HEK293 (cell line): ENCODE results near the gene RUVBL1.
A peak's percentile ranks its signal among the peaks of the same experiment; 100 is the strongest.

Source experiments
- CTCF ChIA-PET: fragments of 350-600 bp; formaldehyde crosslinking; extraction: SDS; loops from one replicate; lab custom pipeline; 2021; ENCODE audit warnings: antibody characterized with exemption; lab: Yijun Ruan, JAX
- POLR2A ChIA-PET: fragments of 300-600 bp; formaldehyde crosslinking; extraction: SDS; loops from one replicate; lab custom pipeline; 2020; ENCODE audit warnings: antibody characterized with exemption, inconsistent platforms; lab: Yijun Ruan, JAX
- H3K27ac ChIP-seq: fragments of 200-500 bp; sonication (Bioruptor generic); 2 replicates; pipeline ENCODE4 v1.5.1; 2014; ENCODE audit warnings: low read depth, low read length, control low read depth, inconsistent platforms; ENCODE audit errors: extremely low read depth
- H3K36me3 ChIP-seq, 2 experiments: fragments of 200-500 bp in 1 of 2; sonication (Bioruptor generic) in 1 of 2; 1 replicate in 1 of 2; 2 replicates in 1 of 2; pipeline ENCODE4 v1.5.1; 2014 to 2017; ENCODE audit warnings: inconsistent platforms in 2 of 2, low read length in 2 of 2; ENCODE audit not compliant: control insufficient read depth in 2 of 2, insufficient read depth in 1 of 2
- H3K4me1 ChIP-seq: fragments of 200-500 bp; sonication (Bioruptor generic); 2 replicates; pipeline ENCODE4 v1.5.1; 2014; ENCODE audit warnings: mild to moderate bottlenecking, low read length, inconsistent platforms; ENCODE audit not compliant: control insufficient read depth, insufficient read depth
- H3K4me3 ChIP-seq: 2 replicates; pipeline ENCODE4 v1.5.1; 2011; ENCODE audit warnings: low read depth, mild to moderate bottlenecking, control low read depth, low read length, moderate library complexity
- H3K9me3 ChIP-seq: fragments of 200-500 bp; sonication (Bioruptor generic); 2 replicates; pipeline ENCODE4 v1.5.1; 2014; ENCODE audit warnings: low read depth, low read length, inconsistent platforms; ENCODE audit not compliant: control insufficient read depth, insufficient read depth
- FEZF1 ChIP-seq: fragments of 450-650 bp; formaldehyde crosslinking; IDR thresholded peaks from 2 replicates; pipeline ENCODE4 v1.5.1; 2016; ENCODE audit warnings: missing biosample characterization, missing genetic modification characterization
- KLF8 ChIP-seq: fragments of 450-650 bp; formaldehyde crosslinking; IDR thresholded peaks from 2 replicates; pipeline ENCODE4 v1.5.1; 2016; ENCODE audit warnings: missing biosample characterization, missing genetic modification characterization
- OSR2 ChIP-seq: fragments of 450-650 bp; formaldehyde crosslinking; IDR thresholded peaks from 2 replicates; pipeline ENCODE4 v1.5.1; 2016; ENCODE audit warnings: missing biosample characterization, missing genetic modification characterization
- SP3 ChIP-seq: fragments of 450-650 bp; formaldehyde crosslinking; IDR thresholded peaks from 2 replicates; pipeline ENCODE4 v1.5.1; 2016; ENCODE audit warnings: missing biosample characterization, missing genetic modification characterization
- ZBTB17 ChIP-seq: fragments of 450-650 bp; formaldehyde crosslinking; IDR thresholded peaks from 2 replicates; pipeline ENCODE4 v1.5.1; 2016; ENCODE audit warnings: missing biosample characterization, missing genetic modification characterization
- ZBTB20 ChIP-seq: fragments of 450-650 bp; formaldehyde crosslinking; IDR thresholded peaks from 2 replicates; pipeline ENCODE4 v1.5.1; 2016; ENCODE audit warnings: missing biosample characterization, missing genetic modification characterization
- ZFP41 ChIP-seq: fragments of 450-650 bp; formaldehyde crosslinking; IDR thresholded peaks from 2 replicates; pipeline ENCODE4 v1.5.1; 2016; ENCODE audit warnings: missing biosample characterization, missing genetic modification characterization, borderline replicate concordance
- ZIC2 ChIP-seq: fragments of 450-650 bp; formaldehyde crosslinking; IDR thresholded peaks from 2 replicates; pipeline ENCODE4 v1.5.1; 2016; ENCODE audit warnings: missing biosample characterization, missing genetic modification characterization
- ZNF16 ChIP-seq: fragments of 450-650 bp; formaldehyde crosslinking; IDR thresholded peaks from 2 replicates; pipeline ENCODE4 v1.5.1; 2016; ENCODE audit warnings: low read depth, missing biosample characterization, missing genetic modification characterization
- ZNF404 ChIP-seq: fragments of 450-650 bp; formaldehyde crosslinking; IDR thresholded peaks from 2 replicates; pipeline ENCODE4 v1.5.1; 2017; ENCODE audit warnings: missing biosample characterization, missing genetic modification characterization
- ZNF473 ChIP-seq: fragments of 450-650 bp; formaldehyde crosslinking; IDR thresholded peaks from 2 replicates; pipeline ENCODE4 v1.5.1; 2017; ENCODE audit warnings: missing biosample characterization, missing genetic modification characterization
- ZNF514 ChIP-seq: fragments of 450-650 bp; formaldehyde crosslinking; IDR thresholded peaks from 2 replicates; pipeline ENCODE4 v1.5.1; 2016; ENCODE audit warnings: missing biosample characterization, missing genetic modification characterization
- ZNF544 ChIP-seq: fragments of 450-650 bp; formaldehyde crosslinking; IDR thresholded peaks from 2 replicates; pipeline ENCODE4 v1.5.0; 2017; ENCODE audit warnings: missing biosample characterization, missing genetic modification characterization
- ZNF596 ChIP-seq: fragments of 450-650 bp; IDR thresholded peaks from 2 replicates; pipeline ENCODE4 v1.5.0; 2018; ENCODE audit warnings: missing biosample characterization, mild to moderate bottlenecking, missing genetic modification characterization, moderate library complexity
- ZNF785 ChIP-seq: fragments of 450-650 bp; formaldehyde crosslinking; IDR thresholded peaks from 2 replicates; pipeline ENCODE4 v1.5.1; 2016; ENCODE audit warnings: missing biosample characterization, missing genetic modification characterization
- TF ChIP-seq, protein P1 (sequence below): fragments of 450-650 bp; formaldehyde crosslinking; IDR thresholded peaks from 2 replicates; pipeline ENCODE4 v1.5.1; 2016; ENCODE audit warnings: missing biosample characterization, missing genetic modification characterization
- TF ChIP-seq, protein P2 (sequence below): fragments of 450-650 bp; formaldehyde crosslinking; IDR thresholded peaks from 2 replicates; pipeline ENCODE4 v1.5.1; 2017; ENCODE audit warnings: missing biosample characterization, mild to moderate bottlenecking, missing genetic modification characterization, moderate library complexity
- TF ChIP-seq, protein P3 (sequence below): fragments of 450-650 bp; formaldehyde crosslinking; IDR thresholded peaks from 2 replicates; pipeline ENCODE4 v1.5.1; 2016; ENCODE audit warnings: missing biosample characterization, missing genetic modification characterization

Gene RUVBL1

DNA sequence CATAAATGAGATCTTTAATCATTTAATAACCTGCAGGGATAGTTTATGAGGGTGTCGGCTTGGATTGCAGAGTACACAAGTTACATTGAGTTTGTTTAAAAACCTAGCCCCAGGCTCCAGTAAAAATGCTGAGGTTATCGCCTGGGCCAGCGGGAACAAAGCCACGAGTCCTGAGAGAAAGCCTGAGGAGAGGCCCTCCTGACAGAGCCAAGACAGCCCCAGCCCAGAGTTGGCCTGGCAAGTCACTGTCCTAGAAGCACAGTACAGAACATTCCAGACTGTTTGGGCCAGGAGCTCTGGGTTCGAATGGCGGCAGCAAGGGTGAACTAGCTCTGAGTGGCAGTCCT lies 39.0 kb downstream of the RUVBL1 start:
- ChIA-PET CTCF (no interaction called here), POLR2A (no interaction called here)
- Histone ChIP-seq H3K9me3 (no peaks in the 10 kb centered on the region), H3K4me3 (no peak overlapping the region), H3K4me1 (no peaks in the 10 kb centered on the region), H3K27ac (peak overlapping the region; percentile 48; the same call in 1 of the 2 replicates), H3K36me3 (peaks cover 3 to 86% of the 10 kb centered on the region in 2 experiments; a peak in 2 of 3 replicates)
- TF ChIP-seq, protein P1, sequence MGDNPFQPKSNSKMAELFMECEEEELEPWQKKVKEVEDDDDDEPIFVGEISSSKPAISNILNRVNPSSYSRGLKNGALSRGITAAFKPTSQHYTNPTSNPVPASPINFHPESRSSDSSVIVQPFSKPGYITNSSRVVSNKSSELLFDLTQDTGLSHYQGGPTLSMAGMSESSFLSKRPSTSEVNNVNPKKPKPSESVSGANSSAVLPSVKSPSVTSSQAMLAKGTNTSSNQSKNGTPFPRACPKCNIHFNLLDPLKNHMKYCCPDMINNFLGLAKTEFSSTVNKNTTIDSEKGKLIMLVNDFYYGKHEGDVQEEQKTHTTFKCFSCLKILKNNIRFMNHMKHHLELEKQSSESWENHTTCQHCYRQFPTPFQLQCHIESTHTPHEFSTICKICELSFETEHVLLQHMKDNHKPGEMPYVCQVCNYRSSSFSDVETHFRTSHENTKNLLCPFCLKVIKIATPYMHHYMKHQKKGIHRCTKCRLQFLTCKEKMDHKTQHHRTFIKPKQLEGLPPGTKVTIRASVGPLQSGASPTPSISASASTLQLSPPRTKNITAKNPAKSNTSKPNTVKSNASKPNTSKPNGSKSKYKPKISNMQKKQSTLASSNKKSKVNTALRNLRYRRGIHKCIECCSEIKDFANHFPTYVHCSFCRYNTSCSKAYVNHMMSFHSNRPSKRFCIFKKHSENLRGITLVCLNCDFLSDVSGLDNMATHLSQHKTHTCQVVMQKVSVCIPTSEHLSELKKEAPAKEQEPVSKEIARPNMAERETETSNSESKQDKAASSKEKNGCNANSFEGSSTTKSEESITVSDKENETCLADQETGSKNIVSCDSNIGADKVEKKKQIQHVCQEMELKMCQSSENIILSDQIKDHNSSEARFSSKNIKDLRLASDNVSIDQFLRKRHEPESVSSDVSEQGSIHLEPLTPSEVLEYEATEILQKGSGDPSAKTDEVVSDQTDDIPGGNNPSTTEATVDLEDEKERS (tag by site-specific recombination): no peak
- TF ChIP-seq ZBTB20 (tag by site-specific recombination) (no peak), ZNF16 (tag by site-specific recombination) (no peak), KLF8 (tag by site-specific recombination) (no peak), ZIC2 (peak; percentile 32), ZNF514 (tag by site-specific recombination) (no peak), ZNF404 (tag by site-specific recombination) (no peak), ZNF544 (tag by site-specific recombination) (no peak), FEZF1 (tag by site-specific recombination) (peak; percentile 75), ZNF785 (tag by site-specific recombination) (no peak)

DNA sequence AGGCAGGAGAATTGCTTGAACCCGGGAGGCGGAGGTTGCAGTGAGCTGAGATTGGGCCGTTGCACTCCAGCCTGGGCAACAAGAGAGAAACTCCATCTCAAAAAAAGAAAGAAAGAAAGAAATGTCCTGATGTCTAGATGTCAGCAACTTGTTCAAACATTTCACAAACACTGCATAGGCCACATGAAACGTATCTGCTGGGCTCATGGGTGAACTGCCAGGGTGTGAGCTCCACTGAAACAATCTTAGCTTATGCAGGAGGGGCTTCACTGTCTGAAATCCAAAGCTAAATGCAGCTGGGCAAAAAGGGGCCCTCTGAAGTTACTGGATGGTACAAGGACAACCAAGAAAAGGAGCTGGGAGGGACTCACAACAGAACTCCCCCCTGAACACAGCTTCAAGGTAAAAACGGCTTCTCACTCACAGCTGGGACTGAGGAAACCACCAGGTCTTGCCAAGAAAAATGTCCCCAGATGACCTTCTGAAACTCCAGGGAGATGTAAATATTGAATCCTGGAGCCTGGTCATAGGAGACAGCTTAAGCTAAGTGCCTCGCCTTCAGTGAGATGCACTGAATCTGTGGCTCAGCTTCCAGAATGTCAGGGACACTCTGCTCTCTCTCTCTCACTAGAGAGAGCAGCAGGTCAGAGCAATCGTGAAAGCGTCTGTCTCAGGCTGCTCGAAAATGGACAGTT lies 39.5 kb downstream of the RUVBL1 start:
- POLR2A ChIA-PET: no interaction called here

DNA sequence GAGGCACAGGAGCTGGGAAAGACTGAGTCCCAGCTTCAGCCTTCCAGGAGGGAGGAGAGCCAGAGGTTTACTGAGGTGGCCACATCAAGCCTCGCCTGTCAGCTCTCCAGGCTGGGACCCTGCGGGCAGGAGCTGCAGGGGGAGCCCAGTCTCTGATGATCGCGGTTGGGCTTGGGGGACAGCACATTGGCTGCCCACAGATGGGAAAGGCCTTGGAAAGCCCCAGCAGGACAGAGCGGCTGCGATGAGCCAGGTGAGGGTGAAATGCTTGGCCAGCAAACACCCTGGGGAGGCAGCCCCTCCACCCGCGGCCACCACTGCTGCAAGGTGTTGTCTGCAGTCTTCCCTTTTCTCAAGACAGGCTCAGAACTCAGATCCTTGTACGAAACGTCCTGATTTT lies 40.2 kb downstream of the RUVBL1 start:
- Histone ChIP-seq H3K4me1 (no peaks in the 10 kb centered on the region), H3K36me3 (peaks cover 3 to 96% of the 10 kb centered on the region in 2 experiments; a peak in 2 of 3 replicates), H3K9me3 (no peaks in the 10 kb centered on the region), H3K4me3 (no peak overlapping the region), H3K27ac (no peak overlapping the region)
- ChIA-PET POLR2A (no interaction called here), CTCF (interaction anchor here (0.6 kb wide), 1 partner anchor 1238 kb away, joined by 3 read pairs; no protein-coding TSS in a partner anchor)
- TF ChIP-seq, protein P2, sequence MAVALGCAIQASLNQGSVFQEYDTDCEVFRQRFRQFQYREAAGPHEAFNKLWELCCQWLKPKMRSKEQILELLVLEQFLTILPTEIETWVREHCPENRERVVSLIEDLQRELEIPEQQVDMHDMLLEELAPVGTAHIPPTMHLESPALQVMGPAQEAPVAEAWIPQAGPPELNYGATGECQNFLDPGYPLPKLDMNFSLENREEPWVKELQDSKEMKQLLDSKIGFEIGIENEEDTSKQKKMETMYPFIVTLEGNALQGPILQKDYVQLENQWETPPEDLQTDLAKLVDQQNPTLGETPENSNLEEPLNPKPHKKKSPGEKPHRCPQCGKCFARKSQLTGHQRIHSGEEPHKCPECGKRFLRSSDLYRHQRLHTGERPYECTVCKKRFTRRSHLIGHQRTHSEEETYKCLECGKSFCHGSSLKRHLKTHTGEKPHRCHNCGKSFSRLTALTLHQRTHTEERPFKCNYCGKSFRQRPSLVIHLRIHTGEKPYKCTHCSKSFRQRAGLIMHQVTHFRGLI (tag by site-specific recombination): peak; percentile 99
- TF ChIP-seq, protein P3, sequence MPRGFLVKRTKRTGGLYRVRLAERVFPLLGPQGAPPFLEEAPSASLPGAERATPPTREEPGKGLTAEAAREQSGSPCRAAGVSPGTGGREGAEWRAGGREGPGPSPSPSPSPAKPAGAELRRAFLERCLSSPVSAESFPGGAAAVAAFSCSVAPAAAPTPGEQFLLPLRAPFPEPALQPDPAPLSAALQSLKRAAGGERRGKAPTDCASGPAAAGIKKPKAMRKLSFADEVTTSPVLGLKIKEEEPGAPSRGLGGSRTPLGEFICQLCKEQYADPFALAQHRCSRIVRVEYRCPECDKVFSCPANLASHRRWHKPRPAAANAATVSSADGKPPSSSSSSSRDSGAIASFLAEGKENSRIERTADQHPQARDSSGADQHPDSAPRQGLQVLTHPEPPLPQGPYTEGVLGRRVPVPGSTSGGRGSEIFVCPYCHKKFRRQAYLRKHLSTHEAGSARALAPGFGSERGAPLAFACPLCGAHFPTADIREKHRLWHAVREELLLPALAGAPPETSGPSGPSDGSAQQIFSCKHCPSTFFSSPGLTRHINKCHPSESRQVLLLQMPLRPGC (tag by site-specific recombination): no peak

More for the DNA sequence above, 39.5 kb downstream of the RUVBL1 start:
- CTCF ChIA-PET: interaction anchor here (0.6 kb wide), 1 partner anchor 1239 kb away, joined by 3 read pairs; no protein-coding TSS in a partner anchor
- no peak overlapping the region for H3K4me3 ChIP-seq
- 0 out of 2 replicates have a peak overlapping the region, but pooled peaks have one; percentile 48 for H3K27ac ChIP-seq
- peaks cover 3 to 89% of the 10 kb centered on the region in 2 experiments; a peak in 2 of 3 replicates for H3K36me3 ChIP-seq
- H3K4me1 ChIP-seq: no peaks in the 10 kb centered on the region
- TF ChIP-seq ZBTB17 (0 out of 2 replicates have a peak, but pooled peaks have one; percentile 34), ZNF596 (tag by site-specific recombination) (peak; percentile 67; the same call in 1 of the 2 replicates), ZFP41 (no peak), OSR2 (tag by site-specific recombination) (no peak), ZNF16 (tag by site-specific recombination) (no peak), ZNF473 (tag by site-specific recombination) (no peak), SP3 (tag by site-specific recombination) (no peak)
- TF ChIP-seq, protein P3 (tag by site-specific recombination): no peak
- H3K9me3 ChIP-seq: no peaks in the 10 kb centered on the region
